ENCODE data around the gene SUZ12. TPM values are rescaled to one million over a fixed set of nuclear protein-coding genes. Genes with fewer than 3 reads are reported as not detected.

Gene SUZ12
- total RNA-seq, 6 donors from 2014 or later, result 8.5 to 38.5 (median 18.7) TPM

DNA sequence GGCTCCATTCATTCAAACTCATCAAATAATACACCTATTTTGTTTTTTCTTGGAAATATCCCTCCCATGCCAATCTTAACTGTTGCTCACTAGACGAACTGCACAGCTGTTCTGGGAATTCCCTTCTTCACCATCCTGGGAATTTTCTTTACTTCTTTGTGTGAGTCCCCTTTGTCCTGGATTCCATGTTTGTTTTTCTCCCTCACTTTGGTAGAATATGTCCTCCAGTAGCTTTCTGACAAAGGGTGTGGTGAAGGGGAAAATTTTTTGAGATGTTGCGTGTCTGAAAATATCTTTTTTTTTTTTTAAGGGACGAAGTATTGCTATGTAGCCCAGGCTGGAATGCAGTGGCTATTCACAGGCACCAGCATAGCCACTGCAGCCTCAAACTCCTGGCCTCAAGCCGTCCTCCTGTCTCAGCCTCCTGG is 18.1 kb upstream of the SUZ12 start:
- no peak overlapping the region for H3K4me3 ChIP-seq
- WGBS, 2 donors, result 76 to 78% methylated on average over 4 of the region's 4 CpGs
- no peak overlapping the region for H3K27ac ChIP-seq
- no peak for TF ChIP-seq EP300 (IDR thresholded peaks at IDR 0.05)
- TF ChIP-seq POLR2A (IDR thresholded peaks at IDR 0.05), result no peak
- TF ChIP-seq, protein P1, sequence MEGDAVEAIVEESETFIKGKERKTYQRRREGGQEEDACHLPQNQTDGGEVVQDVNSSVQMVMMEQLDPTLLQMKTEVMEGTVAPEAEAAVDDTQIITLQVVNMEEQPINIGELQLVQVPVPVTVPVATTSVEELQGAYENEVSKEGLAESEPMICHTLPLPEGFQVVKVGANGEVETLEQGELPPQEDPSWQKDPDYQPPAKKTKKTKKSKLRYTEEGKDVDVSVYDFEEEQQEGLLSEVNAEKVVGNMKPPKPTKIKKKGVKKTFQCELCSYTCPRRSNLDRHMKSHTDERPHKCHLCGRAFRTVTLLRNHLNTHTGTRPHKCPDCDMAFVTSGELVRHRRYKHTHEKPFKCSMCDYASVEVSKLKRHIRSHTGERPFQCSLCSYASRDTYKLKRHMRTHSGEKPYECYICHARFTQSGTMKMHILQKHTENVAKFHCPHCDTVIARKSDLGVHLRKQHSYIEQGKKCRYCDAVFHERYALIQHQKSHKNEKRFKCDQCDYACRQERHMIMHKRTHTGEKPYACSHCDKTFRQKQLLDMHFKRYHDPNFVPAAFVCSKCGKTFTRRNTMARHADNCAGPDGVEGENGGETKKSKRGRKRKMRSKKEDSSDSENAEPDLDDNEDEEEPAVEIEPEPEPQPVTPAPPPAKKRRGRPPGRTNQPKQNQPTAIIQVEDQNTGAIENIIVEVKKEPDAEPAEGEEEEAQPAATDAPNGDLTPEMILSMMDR (IDR thresholded peaks at IDR 0.05), result no peak
- TF ChIP-seq POLR2AphosphoS5 (IDR thresholded peaks at IDR 0.05), result no peak
- H3K4me1 ChIP-seq, result peaks cover 0 to 10% (median 3%) of the 10 kb centered on the region in 4 donors
- DNase-seq (no peak), ATAC-seq (ENCODE audit: low FRiP score in 2 of 2) (no peak)
- H3K27me3 ChIP-seq, result peaks cover 0 to 12% (median 6%) of the 10 kb centered on the region in 4 donors
- H3K36me3 ChIP-seq, result no peaks in the 10 kb centered on the region
- no peaks in the 10 kb centered on the region for H3K9me3 ChIP-seq

GRCh38 chr17:31919802-31920525 is 16.8 kb upstream of the SUZ12 start:
- Histone ChIP-seq H3K9me3 (no peaks in the 10 kb centered on the region), H3K27me3 (peaks cover 0 to 12% (median 6%) of the 10 kb centered on the region in 4 donors), H3K36me3 (no peaks in the 10 kb centered on the region), H3K4me1 (peaks cover 0 to 10% (median 3%) of the 10 kb centered on the region in 4 donors), H3K4me3 (no peak overlapping the region), H3K27ac (no peak overlapping the region)
- TF ChIP-seq POLR2AphosphoS5 (IDR thresholded peaks at IDR 0.05) (no peak), EP300 (IDR thresholded peaks at IDR 0.05) (no peak), POLR2A (IDR thresholded peaks at IDR 0.05) (no peak)
- TF ChIP-seq, protein P1 (IDR thresholded peaks at IDR 0.05), result no peak
- DNase-seq (no peak), ATAC-seq (ENCODE audit: low FRiP score in 2 of 2) (no peak)
- 81 to 82% methylated on average over 10 of the region's 10 CpGs for WGBS, 2 donors

DNA sequence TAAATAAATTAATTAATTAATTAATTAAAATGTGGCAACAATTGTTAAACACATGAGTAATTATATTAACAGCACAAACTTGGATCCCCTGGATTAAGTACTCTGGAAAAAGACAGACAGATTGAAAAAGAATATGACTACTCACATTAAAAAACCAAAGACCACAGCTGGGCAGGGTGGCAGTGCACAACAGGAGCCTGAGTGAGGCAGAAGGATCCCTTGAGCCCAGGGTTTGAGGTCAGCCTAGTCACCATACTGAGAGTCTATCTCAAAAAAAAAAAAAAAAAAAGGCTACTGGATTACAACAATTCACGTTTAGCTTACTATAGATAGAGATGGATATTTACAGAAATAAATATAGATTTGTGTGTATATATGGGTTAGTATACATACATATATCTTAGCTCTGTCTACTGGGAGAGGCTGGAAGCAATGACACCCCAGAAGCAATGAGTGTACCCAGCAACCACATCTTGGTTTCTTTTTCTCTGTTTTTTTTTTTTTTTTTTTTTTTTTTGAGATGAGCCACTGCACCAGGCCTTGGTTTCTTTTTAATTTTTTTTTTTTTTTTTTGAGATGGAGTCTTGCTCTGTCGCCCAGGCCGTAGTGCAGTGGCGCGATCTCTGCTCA is 10.6 kb upstream of the SUZ12 start:
- no peak overlapping the region for H3K4me3 ChIP-seq
- H3K9me3 ChIP-seq, result no peaks in the 10 kb centered on the region
- ATAC-seq (ENCODE audit: low FRiP score in 2 of 2), result no peak
- H3K27ac ChIP-seq, result no peak overlapping the region
- WGBS, 2 donors, result 87 to 88% methylated on average over 5 of the region's 5 CpGs
- no peak for DNase-seq
- H3K4me1 ChIP-seq, result no peaks in the 10 kb centered on the region
- TF ChIP-seq EP300 (IDR thresholded peaks at IDR 0.05), result no peak
- no peak for TF ChIP-seq POLR2AphosphoS5 (IDR thresholded peaks at IDR 0.05)
- TF ChIP-seq, protein P1 (IDR thresholded peaks at IDR 0.05), result no peak
- TF ChIP-seq POLR2A (IDR thresholded peaks at IDR 0.05), result no peak
- H3K27me3 ChIP-seq, result no peaks in the 10 kb centered on the region
- no peaks in the 10 kb centered on the region for H3K36me3 ChIP-seq

- no peak overlapping the region for H3K27ac ChIP-seq
- H3K36me3 ChIP-seq, result no peaks in the 10 kb centered on the region
- 55 to 64% methylated on average over 1 of the region's 1 CpG for WGBS, 2 donors
- DNase-seq (no peak), ATAC-seq (ENCODE audit: low FRiP score in 2 of 2) (no peak)
- H3K9me3 ChIP-seq, result no peaks in the 10 kb centered on the region
- peaks cover 0 to 4% (median 0%) of the 10 kb centered on the region in 4 donors for H3K4me1 ChIP-seq
- no peak overlapping the region for H3K4me3 ChIP-seq
- TF ChIP-seq EP300 (IDR thresholded peaks at IDR 0.05) (no peak), POLR2AphosphoS5 (IDR thresholded peaks at IDR 0.05) (no peak), POLR2A (IDR thresholded peaks at IDR 0.05) (no peak)
- TF ChIP-seq, protein P1 (IDR thresholded peaks at IDR 0.05), result no peak
- no peaks in the 10 kb centered on the region for H3K27me3 ChIP-seq
These were observed 5.1 kb upstream of the SUZ12 start for GRCh38 chr17:31931756-31932155.
